NB4 (cell line): ENCODE results near the gene SEPTIN12.

Experiments
- DNase-seq: peaks from one replicate; pipeline ENCODE4 v3.0.0; 2010; ENCODE audit warnings: low read depth
- H3K4me3 ChIP-seq: one replicate; pipeline ENCODE4 v1.5.1; 2011; ENCODE audit warnings: mild to moderate bottlenecking, low read depth, low read length, moderate library complexity
- MYC ChIP-seq: IDR thresholded peaks from 2 replicates; pipeline ENCODE4 v1.6.1; 2011; ENCODE audit warnings: low read depth, low read length
- POLR2A ChIP-seq: IDR thresholded peaks from 2 replicates; pipeline ENCODE4 v1.6.1; 2011; ENCODE audit warnings: mild to moderate bottlenecking; ENCODE audit not compliant: insufficient read length; ENCODE audit errors: extremely low read depth
- TF ChIP-seq, protein P1 (sequence below): IDR thresholded peaks from 2 replicates; pipeline ENCODE4 v1.6.1; 2011; ENCODE audit warnings: low read depth, low read length
- TF ChIP-seq, protein P2 (sequence below): IDR thresholded peaks from one replicate; pipeline ENCODE4 v1.5.1; 2012; ENCODE audit warnings: low read depth, low read length

Gene SEPTIN12

DNA sequence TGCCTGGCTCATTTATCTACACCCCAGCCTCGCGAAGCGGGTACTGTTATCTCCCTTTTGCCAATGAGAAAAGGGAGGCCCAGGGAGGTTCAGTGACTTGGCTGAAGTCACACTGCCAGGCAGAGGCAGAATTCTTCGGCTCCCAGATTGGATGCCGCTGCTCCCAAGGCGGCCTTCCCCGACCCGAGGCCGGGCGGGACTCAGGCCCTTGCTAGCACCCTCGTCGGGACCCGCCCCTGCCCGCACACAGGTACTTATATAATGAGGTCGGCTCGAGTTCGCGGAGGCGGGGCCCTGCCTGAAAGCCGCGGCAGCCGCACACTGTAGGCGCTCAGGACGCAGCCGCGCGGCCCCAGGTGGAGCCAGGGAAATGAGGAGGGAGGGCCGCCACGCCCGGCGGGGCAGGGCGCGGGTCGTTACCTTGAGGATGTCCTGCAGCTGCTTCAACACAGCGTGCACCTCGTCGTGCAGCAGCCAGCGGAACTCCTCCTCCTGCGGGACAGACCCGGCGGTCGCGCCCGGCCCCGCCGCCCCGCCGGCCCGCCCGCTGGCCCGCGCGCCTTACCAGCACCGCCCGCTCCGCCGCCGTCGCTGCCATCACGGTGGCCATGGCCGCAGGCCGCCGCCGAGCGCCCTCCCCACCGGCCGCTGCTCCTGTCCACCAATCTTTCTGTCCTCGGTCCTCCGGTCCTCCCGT, 14.0 kb upstream of the SEPTIN12 start, which contains the start of gene ROGDI:
Gene ROGDI, minus strand, starts transcription at position 672 of the 697 bp plus-strand sequence. Its CDS starts 62 bp downstream, at position 610.
- DNase-seq, result peak; percentile 83
- TF ChIP-seq MYC (peak; percentile 45; the same call in 1 of the 2 replicates), POLR2A (peak; percentile 19)
- TF ChIP-seq, protein P1, sequence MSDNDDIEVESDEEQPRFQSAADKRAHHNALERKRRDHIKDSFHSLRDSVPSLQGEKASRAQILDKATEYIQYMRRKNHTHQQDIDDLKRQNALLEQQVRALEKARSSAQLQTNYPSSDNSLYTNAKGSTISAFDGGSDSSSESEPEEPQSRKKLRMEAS, result no peak; the same call in 1 of the 2 replicates
- peak within 1 kb of the TSS; percentile 73 for H3K4me3 ChIP-seq

DNA sequence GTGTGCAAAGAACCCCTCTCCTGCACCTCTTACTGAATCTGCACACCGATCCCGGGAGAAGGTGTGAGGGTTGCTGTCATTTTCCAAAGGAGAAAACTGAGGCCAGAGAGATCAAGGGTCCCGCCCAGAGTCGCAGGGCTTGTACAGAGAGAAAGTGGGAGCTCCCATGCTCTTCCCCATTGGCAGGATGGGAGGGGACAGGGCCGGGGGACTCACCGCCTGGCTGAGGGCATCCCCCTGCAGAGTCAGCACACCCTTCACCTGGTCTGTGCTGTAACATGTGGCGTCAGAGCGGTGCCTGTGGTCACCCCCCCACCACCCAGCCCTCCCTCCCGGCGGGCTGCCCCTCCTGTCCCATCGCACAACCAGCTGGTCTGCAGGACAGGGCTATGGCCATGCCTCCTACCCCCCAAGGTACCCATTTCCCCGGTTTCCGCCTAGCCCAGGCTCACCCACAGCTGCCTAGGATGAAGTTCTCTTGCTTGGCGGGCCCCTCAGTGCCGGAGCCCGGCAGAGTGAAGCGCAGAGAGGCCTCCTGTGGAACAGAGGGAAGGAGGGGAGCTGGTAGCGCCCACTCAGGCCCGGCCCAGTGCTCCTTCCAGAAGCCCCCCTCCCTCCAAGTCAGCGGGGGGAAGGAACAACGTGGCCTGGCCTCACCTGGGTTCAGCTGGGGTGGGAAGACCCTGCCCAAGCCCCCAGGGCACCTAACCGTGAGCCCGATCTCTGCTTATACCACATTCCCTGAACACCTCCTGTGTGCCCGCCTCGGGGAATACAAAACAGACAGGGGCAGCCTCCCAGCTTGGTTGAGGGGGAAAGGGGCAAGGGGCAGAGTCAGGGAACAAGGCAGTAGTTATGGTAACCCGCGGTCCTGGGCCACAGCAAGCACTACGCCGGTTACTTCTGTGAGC, 13.2 kb upstream of the SEPTIN12 start:
- H3K4me3 ChIP-seq, result peak overlapping the region; percentile 73
- DNase-seq, result peak; percentile 38
- TF ChIP-seq, protein P1, result no peak
- TF ChIP-seq MYC (no peak), POLR2A (no peak)
- TF ChIP-seq, protein P2, sequence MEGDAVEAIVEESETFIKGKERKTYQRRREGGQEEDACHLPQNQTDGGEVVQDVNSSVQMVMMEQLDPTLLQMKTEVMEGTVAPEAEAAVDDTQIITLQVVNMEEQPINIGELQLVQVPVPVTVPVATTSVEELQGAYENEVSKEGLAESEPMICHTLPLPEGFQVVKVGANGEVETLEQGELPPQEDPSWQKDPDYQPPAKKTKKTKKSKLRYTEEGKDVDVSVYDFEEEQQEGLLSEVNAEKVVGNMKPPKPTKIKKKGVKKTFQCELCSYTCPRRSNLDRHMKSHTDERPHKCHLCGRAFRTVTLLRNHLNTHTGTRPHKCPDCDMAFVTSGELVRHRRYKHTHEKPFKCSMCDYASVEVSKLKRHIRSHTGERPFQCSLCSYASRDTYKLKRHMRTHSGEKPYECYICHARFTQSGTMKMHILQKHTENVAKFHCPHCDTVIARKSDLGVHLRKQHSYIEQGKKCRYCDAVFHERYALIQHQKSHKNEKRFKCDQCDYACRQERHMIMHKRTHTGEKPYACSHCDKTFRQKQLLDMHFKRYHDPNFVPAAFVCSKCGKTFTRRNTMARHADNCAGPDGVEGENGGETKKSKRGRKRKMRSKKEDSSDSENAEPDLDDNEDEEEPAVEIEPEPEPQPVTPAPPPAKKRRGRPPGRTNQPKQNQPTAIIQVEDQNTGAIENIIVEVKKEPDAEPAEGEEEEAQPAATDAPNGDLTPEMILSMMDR, result no peak

DNA sequence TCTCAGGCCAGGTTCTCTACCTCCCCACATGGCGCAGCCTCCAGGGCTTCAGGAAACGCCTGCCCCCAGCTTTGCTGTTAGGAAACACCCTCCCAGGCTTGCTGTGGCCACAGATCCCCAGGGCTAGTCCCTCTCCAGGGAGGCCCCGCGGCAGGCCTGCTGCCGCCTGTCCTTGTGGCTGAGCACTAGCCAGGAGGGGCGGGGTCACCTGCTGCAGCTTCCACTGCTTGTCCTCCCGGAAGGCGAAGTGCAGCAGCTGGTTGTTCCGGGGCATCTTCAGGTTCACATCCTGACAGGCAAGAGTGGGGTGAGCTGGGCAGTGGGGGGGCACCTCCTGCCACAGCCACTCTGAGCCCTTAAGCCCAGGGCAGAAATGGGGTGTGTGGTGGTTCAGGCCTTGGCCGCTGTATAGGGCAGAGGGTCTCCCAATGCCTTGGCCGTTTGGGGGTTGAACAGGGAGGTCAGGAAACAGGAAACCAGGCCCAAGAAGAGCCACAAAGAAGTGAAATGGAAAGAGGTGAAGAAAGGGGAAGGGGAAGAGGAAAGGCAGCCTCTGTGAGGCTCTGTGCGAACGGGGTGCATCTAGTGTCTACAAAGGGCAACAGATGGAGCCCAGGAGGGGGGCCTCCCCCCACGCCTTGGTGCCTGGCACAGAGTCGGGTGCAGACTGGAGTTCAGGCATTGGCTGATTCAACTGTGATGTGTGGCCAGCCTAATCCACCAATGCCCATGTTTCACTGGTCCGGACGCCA, 12.3 kb upstream of the SEPTIN12 start:
- TF ChIP-seq, protein P2, result no peak
- TF ChIP-seq, protein P1, result peak; percentile 71
- peak; percentile 85; the same call in 1 of the 2 replicates for TF ChIP-seq MYC
- TF ChIP-seq POLR2A, result peak; percentile 37
- DNase-seq, result peak; percentile 99
- H3K4me3 ChIP-seq, result peak overlapping the region; percentile 73

DNA sequence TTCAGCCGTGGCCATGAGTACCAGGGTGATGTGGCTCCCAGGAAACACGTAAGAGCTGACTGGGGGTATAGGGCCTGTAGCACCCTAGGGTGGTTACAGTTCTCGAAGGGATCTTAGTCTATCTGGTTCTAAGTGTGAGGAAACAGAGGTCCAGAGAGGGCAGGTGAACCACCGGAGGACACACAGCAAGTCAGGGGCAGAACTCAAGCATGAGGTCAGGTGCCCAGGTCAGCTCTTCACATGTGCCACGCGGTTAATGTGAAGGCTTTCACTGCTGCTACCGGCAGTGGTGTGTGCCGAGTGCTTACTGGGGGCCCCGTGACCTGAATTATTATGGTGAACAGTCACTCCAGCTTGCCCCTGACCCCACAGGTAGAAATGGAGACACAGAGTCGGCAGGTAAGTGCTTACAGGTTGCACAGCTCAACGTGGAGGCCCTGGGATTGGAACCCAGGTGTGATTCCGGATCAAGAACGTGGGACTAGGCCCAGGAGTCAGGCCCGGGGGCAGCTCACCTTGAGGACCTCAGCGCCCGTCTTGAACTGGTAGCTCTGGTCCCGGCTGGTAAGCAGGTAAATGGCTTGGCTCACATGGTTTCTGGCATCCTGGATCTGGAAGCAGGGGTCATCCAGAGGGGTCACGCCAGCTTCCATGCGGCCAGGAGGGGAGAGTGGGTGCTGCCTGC, 11.2 kb upstream of the SEPTIN12 start:
- TF ChIP-seq, protein P1, result no peak
- no peak for TF ChIP-seq POLR2A
- TF ChIP-seq, protein P2, result no peak
- no peak for TF ChIP-seq MYC
- H3K4me3 ChIP-seq, result no peak overlapping the region
- DNase-seq, result no peak

DNA sequence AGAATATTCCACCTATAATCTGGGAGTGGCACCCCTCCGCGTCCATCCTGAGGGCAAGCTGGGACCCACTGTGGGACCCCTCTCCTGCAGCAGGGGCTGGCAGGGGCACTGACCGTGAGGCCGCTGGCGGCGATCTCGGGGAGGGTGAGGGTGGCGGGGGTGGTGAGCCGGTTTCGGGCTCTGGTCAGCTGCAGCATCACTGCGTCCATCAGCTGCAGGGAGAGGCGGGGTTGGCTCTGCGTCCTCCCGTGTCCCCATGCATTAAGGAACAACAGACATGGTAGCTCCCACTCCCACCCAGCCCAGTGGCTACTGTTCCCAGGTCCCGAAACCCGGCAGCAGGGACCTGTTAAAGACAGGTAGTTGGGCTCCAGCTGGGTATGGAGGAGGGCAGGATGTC, 10.3 kb upstream of the SEPTIN12 start:
- TF ChIP-seq POLR2A (no peak), MYC (no peak)
- TF ChIP-seq, protein P2, result no peak
- TF ChIP-seq, protein P1, result no peak
- DNase-seq, result no peak

More for the DNA sequence above, 10.3 kb upstream of the SEPTIN12 start:
- no peak overlapping the region for H3K4me3 ChIP-seq
